HepG2 (cell line): ENCODE results near the gene KRTAP12-3. TPM values are rescaled to one million over a fixed set of nuclear protein-coding genes. Genes with fewer than 3 reads are reported as not detected.
A peak's percentile ranks its signal among the peaks of the same experiment; 100 is the strongest.

Experiments used
- MTA3 ChIP-seq: sonication (generic); formaldehyde crosslinking; IDR thresholded peaks from 2 replicates; pipeline ENCODE4 v1.4.0; 2020; ENCODE audit warnings: missing genetic modification reagents
- TFE3 ChIP-seq: IDR thresholded peaks from 2 replicates; pipeline ENCODE4 v1.6.1; 2016
- ZBTB38 ChIP-seq: sonication (generic); formaldehyde crosslinking; IDR thresholded peaks from 2 replicates; pipeline ENCODE4 v1.5.1; 2020; ENCODE audit warnings: mild to moderate bottlenecking, missing genetic modification reagents
- ZNF142 ChIP-seq: sonication (generic); formaldehyde crosslinking; IDR thresholded peaks from 2 replicates; pipeline ENCODE4 v1.4.0; 2020; ENCODE audit warnings: missing genetic modification reagents
- ZNF292 ChIP-seq: sonication (generic); formaldehyde crosslinking; IDR thresholded peaks from 2 replicates; pipeline ENCODE4 v1.8.1; 2022; ENCODE audit warnings: mild to moderate bottlenecking, low read depth, missing genetic modification reagents, borderline replicate concordance
- ZNF318 ChIP-seq: sonication (generic); formaldehyde crosslinking; IDR thresholded peaks from 2 replicates; pipeline ENCODE4 v1.4.0; 2020; ENCODE audit warnings: mild to moderate bottlenecking, missing genetic modification reagents
- ZNF572 ChIP-seq: sonication (generic); formaldehyde crosslinking; IDR thresholded peaks from 2 replicates; pipeline ENCODE4 v1.5.1; 2020; ENCODE audit warnings: mild to moderate bottlenecking, missing genetic modification reagents
- ZNF850 ChIP-seq: sonication (generic); formaldehyde crosslinking; conservative IDR thresholded peaks from 2 replicates; pipeline ENCODE4 v1.9.0; 2021; ENCODE audit warnings: mild to moderate bottlenecking, missing genetic modification reagents
- polyA plus RNA-seq, 8 experiments: library from polyadenylated mRNA; depleted of rRNA in 3 of 8; stranded (reverse) in 7 of 8; unstranded in 1 of 8; fragments of >200 nt; fragmentation: Illumina TruSeq in 4 of 8; extraction: Trizol in 4 of 8; gene quantifications; 2 replicates each; pipeline versions ENCODE4 v1.2.1 to v1.2.3, GENCODE V29; 2011 to 2016; ENCODE audit warnings: low read depth in 4 of 8, missing spikeins in 1 of 8, mixed read lengths in 1 of 8; ENCODE audit not compliant: insufficient read depth in 1 of 8
- total RNA-seq, 5 experiments: library from RNA; depleted of rRNA; stranded (reverse); fragments of >200 nt; fragmentation: Illumina TruSeq; extraction: Trizol; gene quantifications; 2 replicates each; pipeline ENCODE4 v1.2.3, GENCODE V29; 2016; ENCODE audit warnings: low read depth in 1 of 5
- TF ChIP-seq, protein P1 (sequence below): sonication (generic); formaldehyde crosslinking; IDR thresholded peaks from 2 replicates; pipeline ENCODE4 v1.4.0; 2020; ENCODE audit warnings: missing genetic modification reagents

The KRTAP12-3 gene
- total and polyA plus RNA-seq, 2 of the 13 experiments (the other 11 are each of a cell fraction or from before 2014, with no cell fraction given): not detected

- TF ChIP-seq ZNF850: peak; percentile 78; the same call in 1 of the 2 replicates
- TF ChIP-seq ZBTB38 (CRISPR knock-in tag): peak; percentile 79
- 0 out of 2 replicates have a peak, but pooled peaks have one; percentile 70 for TF ChIP-seq ZNF318 (CRISPR knock-in tag)
- TF ChIP-seq MTA3 (CRISPR knock-in tag): no peak
- TF ChIP-seq TFE3 (CRISPR knock-in tag): peak; percentile 39; the same call in 1 of the 2 replicates
- TF ChIP-seq ZNF142 (CRISPR knock-in tag): peak; percentile 46; the same call in 1 of the 2 replicates
- peak; percentile 21; the same call in 1 of the 2 replicates for TF ChIP-seq ZNF572 (CRISPR knock-in tag)
- peak; percentile 77 for TF ChIP-seq ZNF292 (CRISPR knock-in tag)
- TF ChIP-seq, protein P1, sequence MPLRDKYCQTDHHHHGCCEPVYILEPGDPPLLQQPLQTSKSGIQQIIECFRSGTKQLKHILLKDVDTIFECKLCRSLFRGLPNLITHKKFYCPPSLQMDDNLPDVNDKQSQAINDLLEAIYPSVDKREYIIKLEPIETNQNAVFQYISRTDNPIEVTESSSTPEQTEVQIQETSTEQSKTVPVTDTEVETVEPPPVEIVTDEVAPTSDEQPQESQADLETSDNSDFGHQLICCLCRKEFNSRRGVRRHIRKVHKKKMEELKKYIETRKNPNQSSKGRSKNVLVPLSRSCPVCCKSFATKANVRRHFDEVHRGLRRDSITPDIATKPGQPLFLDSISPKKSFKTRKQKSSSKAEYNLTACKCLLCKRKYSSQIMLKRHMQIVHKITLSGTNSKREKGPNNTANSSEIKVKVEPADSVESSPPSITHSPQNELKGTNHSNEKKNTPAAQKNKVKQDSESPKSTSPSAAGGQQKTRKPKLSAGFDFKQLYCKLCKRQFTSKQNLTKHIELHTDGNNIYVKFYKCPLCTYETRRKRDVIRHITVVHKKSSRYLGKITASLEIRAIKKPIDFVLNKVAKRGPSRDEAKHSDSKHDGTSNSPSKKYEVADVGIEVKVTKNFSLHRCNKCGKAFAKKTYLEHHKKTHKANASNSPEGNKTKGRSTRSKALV (CRISPR knock-in tag): 0 out of 2 replicates have a peak, but pooled peaks have one; percentile 31
These were observed 40.3 kb downstream of the KRTAP12-3 start (continued) for GRCh38 chr21:44697811-44698734.
